ENCODE results near the gene RBM45.

Gene RBM45

DNA sequence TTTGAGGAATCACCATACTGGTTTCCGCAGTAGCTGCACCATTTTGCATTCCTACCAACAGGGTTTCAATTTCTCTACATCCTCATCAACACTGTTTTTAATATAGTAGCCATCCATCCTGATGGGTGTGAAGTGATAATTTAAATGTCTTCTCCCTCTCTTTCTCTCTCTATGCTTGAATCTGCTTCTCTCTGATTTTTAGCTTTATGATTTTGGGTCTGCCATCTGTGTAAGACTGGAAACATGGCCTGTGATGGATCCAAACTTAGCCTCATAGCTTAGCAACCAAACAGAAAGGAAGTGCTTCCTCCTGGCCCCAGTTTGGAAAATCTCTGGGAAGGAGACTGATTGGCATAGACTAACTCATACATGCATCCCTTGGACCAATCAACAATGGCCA is 48.4 kb downstream of the RBM45 start:
- no peak for DNase-seq (ENCODE audit: low spot score)

DNA sequence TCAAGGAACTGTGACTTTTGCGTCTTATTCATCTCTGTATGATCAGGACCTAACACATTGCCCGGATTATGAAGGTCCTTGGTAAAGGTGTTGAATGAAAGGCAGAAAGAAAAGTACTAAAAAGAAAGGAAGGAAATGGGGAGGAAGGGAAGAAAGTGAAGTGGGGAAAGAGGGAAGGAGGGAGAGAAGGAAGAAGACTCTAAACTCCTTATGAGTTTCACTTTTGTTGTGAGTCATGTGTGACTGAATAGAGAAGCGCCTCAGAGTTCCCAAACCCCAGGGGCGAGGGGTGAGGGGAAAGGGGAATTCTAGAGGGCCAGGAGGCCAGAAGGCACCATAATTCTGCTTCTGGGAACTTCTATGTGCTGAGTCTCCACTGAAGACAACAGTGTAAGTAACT is 51.2 kb downstream of the RBM45 start:
- DNase-seq (ENCODE audit: low spot score), result no peak

GRCh38 chr2:178163911-178164310 is 51.7 kb downstream of the RBM45 start:
- no peak for DNase-seq (ENCODE audit: low spot score)

DNA sequence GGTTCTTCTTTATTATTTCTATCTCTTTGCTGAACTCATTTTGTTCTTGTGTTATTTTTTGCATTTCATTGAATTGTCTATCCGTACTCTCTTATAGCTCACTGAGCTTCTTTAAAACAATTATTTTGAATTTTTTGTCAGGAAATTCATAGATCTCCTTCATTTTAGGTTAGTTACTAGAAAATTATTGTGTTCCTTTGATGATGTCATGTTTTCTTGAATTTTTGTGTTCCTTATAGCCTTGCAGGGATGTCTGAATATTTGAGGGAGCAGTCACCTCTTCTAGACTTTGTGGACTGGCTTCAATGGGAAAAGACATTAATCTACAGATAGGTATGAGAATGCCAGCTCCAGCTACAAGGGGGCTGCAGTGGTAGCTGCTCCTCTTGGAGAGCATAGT is 61.4 kb downstream of the RBM45 start:
- no peak for DNase-seq (ENCODE audit: low spot score)

DNA sequence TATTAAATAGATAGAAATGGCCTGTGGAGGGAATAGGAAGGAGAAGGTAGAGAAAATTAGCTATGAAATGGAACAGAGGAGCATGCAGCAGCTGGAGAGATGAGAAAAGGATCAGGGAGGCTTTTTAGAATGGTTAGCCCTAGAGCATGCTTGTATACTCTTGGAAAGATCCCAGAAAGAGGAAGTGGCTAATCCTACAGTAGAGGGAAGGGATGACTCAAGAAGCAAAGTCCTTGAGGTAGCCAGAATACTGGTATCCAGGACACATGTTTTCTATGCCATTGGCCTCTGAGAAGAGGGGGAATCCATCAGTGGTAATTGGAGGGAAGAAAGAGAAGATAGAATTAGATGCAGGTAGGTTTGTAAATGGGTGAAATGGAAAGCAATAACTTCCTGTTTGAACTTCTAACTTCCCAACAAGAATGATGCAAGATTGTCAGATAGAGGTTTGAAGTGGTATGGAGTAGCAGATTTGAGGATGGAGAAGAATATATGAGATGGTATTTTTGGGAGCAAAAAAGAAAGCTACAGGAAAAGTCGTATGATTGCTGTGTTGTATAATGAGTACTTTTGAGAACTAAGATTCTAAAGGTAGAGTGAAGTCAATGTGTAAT is 64.9 kb downstream of the RBM45 start:
- no peak for DNase-seq (ENCODE audit: low spot score)
